ENCODE data around the gene RNH1. TPM values are rescaled to one million over a fixed set of nuclear protein-coding genes. Genes with fewer than 3 reads are reported as not detected.

The RNH1 gene
- polyA plus RNA-seq, 1 of the 3 experiments (the other 2 are of a cell fraction), result 147 TPM

DNA sequence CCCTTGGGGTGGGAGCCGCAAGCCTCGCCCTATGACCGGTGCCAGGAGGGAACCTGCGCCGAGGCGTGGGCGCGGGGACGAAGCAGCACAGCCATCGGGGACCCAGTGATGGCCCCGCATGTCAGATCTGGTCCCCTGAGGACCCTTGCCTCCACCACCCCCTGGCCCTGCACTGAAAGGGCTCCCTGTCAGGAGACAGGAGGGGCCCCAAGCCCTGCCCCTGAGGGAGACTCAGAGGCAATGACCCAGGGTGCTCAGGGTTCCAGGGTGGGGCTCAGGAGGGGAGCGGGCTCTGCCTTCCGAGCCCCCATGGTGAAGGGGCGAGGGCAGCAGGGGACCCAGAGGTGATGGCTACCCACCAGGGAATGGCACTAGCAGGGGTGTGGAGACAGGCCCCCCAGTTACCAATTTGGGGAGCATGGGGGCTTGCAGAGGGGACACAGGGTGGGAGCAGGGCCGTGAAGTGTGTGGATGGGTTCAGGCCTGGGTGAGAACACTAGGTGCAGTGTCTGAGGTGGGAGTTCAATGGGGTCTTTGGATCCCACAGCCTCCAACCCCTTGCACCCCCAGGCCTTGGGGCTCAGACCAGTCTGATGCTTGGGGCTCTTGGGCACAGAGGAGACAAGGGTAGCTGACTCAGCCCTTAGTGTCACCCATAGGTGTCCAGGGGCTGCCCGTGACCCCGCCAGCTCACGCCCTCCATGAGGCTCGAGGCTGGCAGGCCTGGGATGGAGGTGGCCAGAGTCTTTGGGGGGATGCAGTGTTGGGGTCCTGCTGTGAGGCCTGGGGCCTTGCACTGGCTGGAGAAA, 30.8 kb upstream of the RNH1 start:
- no peaks in the 10 kb centered on the region for H3K9me2 ChIP-seq
- ChIA-PET POLR2A (no interaction called here), CTCF (no interaction called here)
- peaks cover 10% of the 10 kb centered on the region; the same call in 1 of the 2 replicates for H4K20me1 ChIP-seq (ENCODE audit: insufficient read depth)
- TF ChIP-seq TAF1 (IDR thresholded peaks at IDR 0.05; ENCODE audit: borderline replicate concordance, low read depth, low read length), result no peak
- TF ChIP-seq, protein P1, sequence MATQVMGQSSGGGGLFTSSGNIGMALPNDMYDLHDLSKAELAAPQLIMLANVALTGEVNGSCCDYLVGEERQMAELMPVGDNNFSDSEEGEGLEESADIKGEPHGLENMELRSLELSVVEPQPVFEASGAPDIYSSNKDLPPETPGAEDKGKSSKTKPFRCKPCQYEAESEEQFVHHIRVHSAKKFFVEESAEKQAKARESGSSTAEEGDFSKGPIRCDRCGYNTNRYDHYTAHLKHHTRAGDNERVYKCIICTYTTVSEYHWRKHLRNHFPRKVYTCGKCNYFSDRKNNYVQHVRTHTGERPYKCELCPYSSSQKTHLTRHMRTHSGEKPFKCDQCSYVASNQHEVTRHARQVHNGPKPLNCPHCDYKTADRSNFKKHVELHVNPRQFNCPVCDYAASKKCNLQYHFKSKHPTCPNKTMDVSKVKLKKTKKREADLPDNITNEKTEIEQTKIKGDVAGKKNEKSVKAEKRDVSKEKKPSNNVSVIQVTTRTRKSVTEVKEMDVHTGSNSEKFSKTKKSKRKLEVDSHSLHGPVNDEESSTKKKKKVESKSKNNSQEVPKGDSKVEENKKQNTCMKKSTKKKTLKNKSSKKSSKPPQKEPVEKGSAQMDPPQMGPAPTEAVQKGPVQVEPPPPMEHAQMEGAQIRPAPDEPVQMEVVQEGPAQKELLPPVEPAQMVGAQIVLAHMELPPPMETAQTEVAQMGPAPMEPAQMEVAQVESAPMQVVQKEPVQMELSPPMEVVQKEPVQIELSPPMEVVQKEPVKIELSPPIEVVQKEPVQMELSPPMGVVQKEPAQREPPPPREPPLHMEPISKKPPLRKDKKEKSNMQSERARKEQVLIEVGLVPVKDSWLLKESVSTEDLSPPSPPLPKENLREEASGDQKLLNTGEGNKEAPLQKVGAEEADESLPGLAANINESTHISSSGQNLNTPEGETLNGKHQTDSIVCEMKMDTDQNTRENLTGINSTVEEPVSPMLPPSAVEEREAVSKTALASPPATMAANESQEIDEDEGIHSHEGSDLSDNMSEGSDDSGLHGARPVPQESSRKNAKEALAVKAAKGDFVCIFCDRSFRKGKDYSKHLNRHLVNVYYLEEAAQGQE (IDR thresholded peaks at IDR 0.05; ENCODE audit: low read depth, low read length), result no peak
- TF ChIP-seq MEF2A (IDR thresholded peaks at IDR 0.05; ENCODE audit: borderline replicate concordance, low read depth), result no peak
- TF ChIP-seq, protein P2, sequence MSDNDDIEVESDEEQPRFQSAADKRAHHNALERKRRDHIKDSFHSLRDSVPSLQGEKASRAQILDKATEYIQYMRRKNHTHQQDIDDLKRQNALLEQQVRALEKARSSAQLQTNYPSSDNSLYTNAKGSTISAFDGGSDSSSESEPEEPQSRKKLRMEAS (IDR thresholded peaks at IDR 0.05; ENCODE audit: low read depth), result no peak
- TF ChIP-seq GATA2 (CRISPR knock-in tag; IDR thresholded peaks at IDR 0.05), result no peak
- TF ChIP-seq, protein P3, sequence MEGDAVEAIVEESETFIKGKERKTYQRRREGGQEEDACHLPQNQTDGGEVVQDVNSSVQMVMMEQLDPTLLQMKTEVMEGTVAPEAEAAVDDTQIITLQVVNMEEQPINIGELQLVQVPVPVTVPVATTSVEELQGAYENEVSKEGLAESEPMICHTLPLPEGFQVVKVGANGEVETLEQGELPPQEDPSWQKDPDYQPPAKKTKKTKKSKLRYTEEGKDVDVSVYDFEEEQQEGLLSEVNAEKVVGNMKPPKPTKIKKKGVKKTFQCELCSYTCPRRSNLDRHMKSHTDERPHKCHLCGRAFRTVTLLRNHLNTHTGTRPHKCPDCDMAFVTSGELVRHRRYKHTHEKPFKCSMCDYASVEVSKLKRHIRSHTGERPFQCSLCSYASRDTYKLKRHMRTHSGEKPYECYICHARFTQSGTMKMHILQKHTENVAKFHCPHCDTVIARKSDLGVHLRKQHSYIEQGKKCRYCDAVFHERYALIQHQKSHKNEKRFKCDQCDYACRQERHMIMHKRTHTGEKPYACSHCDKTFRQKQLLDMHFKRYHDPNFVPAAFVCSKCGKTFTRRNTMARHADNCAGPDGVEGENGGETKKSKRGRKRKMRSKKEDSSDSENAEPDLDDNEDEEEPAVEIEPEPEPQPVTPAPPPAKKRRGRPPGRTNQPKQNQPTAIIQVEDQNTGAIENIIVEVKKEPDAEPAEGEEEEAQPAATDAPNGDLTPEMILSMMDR (IDR thresholded peaks at IDR 0.05), result no peak
- TF ChIP-seq TCF12 (IDR thresholded peaks at IDR 0.05), result no peak
- no peak for TF ChIP-seq CHD2 (IDR thresholded peaks at IDR 0.05; ENCODE audit: low read length, partially characterized antibody)
- TF ChIP-seq EZH2phosphoT487 (IDR thresholded peaks at IDR 0.05; ENCODE audit: borderline replicate concordance, low read depth), result no peak
- TF ChIP-seq RCOR1 (IDR thresholded peaks at IDR 0.05; ENCODE audit: low read length), result no peak
- no peak for TF ChIP-seq TEAD4 (IDR thresholded peaks at IDR 0.05; ENCODE audit: borderline replicate concordance, insufficient read depth)
- TF ChIP-seq FOXM1 (IDR thresholded peaks at IDR 0.05; ENCODE audit: low read depth), result no peak
- no peak for TF ChIP-seq NFIC (IDR thresholded peaks at IDR 0.05; ENCODE audit: borderline replicate concordance)
- H3K9me3 ChIP-seq, result no peaks in the 10 kb centered on the region
- H3F3A ChIP-seq (replicated peaks; ENCODE audit: insufficient read depth), result no peaks in the 10 kb centered on the region
- peaks cover 0 to 10% of the 10 kb centered on the region in 2 experiments for H3K36me3 ChIP-seq (replicated peaks in 1 of 2; ENCODE audit: control insufficient read depth in 1 of 2, insufficient read depth in 2 of 2, low read length in 1 of 2)
- H3K4me1 ChIP-seq (ENCODE audit: control insufficient read depth in 1 of 2, insufficient read depth in 2 of 2, low read depth in 1 of 2, low read length in 1 of 2), result peaks cover 0 to 12% of the 10 kb centered on the region in 2 experiments; a peak in 1 of 4 replicates
- H3K27ac ChIP-seq (ENCODE audit: low read depth in 2 of 2, low read length in 1 of 2), result no peak overlapping the region
- no peak for DNase-seq
- H3K27me3 ChIP-seq (ENCODE audit: insufficient read depth), result no peaks in the 10 kb centered on the region
- H3K4me2 ChIP-seq, result no peak overlapping the region
- WGBS (ENCODE audit: low lambda C conversion rate), result 83% methylated on average over 1 of the region's 19 CpGs
- H2AFZ ChIP-seq (ENCODE audit: low read depth), result no peak overlapping the region
- peaks cover 15% of the 10 kb centered on the region for H3K79me2 ChIP-seq (ENCODE audit: insufficient read depth)
- H3K4me3 ChIP-seq (ENCODE audit: low read depth in 2 of 2, low read length in 1 of 2), result no peak overlapping the region
- no peak overlapping the region for H3K9ac ChIP-seq

Measured in SK-N-SH (cell line).